ENCODE measurements around the gene CDKAL1. TPM values are rescaled to one million over a fixed set of nuclear protein-coding genes. Genes with fewer than 3 reads are reported as not detected.

Gene CDKAL1
- total and polyA plus RNA-seq, 2 of the 13 experiments (the other 11 are each of a cell fraction or from before 2014, with no cell fraction given) = 9.5 to 27.7 TPM

DNA sequence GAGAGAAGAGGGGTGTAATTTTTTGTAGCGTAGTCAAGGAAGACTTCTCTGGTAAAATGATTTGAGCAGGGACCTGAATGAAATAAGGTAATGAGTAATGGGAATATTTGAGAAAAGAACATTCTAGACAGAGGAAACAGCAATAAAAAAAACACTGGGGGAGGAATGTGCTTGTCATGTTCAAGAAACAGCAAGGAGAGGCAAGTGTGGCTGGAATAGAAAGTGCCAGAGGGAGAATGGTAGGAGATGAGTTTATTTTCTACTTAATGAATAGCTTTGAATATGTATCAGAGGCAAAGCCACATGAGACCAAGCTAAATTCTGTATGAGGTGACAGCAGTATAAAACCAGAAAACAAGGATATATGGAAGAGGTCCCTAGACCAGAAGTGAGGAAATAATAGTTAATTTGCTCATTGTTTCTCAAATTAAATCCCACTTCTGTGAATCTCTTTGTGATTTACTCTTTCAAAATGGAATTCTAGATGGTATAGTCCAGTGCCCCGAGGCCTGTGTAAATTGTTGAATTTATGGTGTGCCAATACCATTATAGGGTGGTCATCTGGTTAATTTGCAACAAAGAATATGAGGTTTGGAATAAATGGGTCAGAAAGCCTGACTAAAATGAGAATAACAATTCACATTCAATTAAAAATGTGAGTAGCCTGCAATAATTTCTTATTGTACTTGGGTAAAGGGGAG is 170.2 kb downstream of the CDKAL1 start (continued):
- TF ChIP-seq, protein P1, sequence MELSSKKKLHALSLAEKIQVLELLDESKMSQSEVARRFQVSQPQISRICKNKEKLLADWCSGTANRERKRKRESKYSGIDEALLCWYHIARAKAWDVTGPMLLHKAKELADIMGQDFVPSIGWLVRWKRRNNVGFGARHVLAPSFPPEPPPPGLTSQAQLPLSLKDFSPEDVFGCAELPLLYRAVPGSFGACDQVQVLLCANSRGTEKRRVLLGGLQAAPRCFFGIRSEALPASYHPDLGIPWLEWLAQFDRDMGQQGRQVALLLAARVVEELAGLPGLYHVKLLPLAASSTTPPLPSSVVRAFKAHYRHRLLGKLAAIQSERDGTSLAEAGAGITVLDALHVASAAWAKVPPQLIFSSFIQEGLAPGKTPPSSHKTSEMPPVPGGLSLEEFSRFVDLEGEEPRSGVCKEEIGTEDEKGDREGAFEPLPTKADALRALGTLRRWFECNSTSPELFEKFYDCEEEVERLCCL (CRISPR knock-in tag; IDR thresholded peaks at IDR 0.05; ENCODE audit: borderline replicate concordance) = no peak
- TF ChIP-seq, protein P2, sequence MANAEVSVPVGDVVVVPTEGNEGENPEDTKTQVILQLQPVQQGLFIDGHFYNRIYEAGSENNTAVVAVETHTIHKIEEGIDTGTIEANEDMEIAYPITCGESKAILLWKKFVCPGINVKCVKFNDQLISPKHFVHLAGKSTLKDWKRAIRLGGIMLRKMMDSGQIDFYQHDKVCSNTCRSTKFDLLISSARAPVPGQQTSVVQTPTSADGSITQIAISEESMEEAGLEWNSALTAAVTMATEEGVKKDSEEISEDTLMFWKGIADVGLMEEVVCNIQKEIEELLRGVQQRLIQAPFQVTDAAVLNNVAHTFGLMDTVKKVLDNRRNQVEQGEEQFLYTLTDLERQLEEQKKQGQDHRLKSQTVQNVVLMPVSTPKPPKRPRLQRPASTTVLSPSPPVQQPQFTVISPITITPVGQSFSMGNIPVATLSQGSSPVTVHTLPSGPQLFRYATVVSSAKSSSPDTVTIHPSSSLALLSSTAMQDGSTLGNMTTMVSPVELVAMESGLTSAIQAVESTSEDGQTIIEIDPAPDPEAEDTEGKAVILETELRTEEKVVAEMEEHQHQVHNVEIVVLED (CRISPR knock-in tag; IDR thresholded peaks at IDR 0.05; ENCODE audit: borderline replicate concordance) = no peak

DNA sequence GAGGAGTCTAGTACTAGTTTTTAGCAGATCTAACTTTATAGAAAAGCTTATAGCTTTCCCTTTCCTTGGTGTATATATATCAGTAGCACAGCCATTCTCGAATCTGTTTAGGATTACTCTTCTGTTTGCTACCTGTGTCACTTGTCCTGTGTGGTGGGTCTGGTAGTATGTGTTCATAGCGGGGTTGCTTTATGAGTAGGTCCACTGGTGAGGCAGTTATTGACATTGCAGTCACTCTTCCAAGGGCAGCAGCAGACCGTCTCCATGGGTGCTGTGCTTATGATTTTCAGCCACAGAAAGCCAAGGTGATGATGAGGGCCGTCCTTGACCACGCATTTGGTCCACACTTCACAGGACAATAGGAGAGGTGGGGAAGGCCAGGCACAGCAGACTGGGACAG is 171.5 kb downstream of the CDKAL1 start:
- Histone ChIP-seq H3K9ac (ENCODE audit: insufficient read depth, low read depth, low read length) (no peak overlapping the region), H3K79me2 (ENCODE audit: insufficient read depth, low read length) (no peaks in the 10 kb centered on the region), H3K36me3 (replicated peaks in 1 of 2; ENCODE audit: control insufficient read depth in 1 of 2, insufficient read depth in 2 of 2, low read length in 2 of 2) (no peaks in the 10 kb centered on the region), H2AFZ (ENCODE audit: low read length) (no peak overlapping the region), H3K9me3 (ENCODE audit: low read length) (no peaks in the 10 kb centered on the region), H3K4me1 (ENCODE audit: insufficient read depth, low read length) (peaks cover 30% of the 10 kb centered on the region), H3K4me3 (replicated peaks in 1 of 3; ENCODE audit: insufficient read depth in 1 of 3, low read depth in 2 of 3, low read length in 3 of 3) (no peak overlapping the region), H3K27ac (ENCODE audit: extremely low read length, insufficient read depth, low read length) (no peak overlapping the region), H3K4me2 (ENCODE audit: low read depth, low read length) (no peak overlapping the region), H3K27me3 (ENCODE audit: control insufficient read depth in 1 of 2, insufficient read depth in 2 of 2, low read length in 2 of 2) (no peaks in the 10 kb centered on the region), H4K20me1 (ENCODE audit: insufficient read depth, low read length) (no peaks in the 10 kb centered on the region)
- ATAC-seq (peak; percentile 78), FAIRE-seq (no peak), DNase-seq (ENCODE audit: low spot score) (peak; percentile 37)
- POLR2A ChIA-PET = no interaction called here
- CTCF ChIA-PET (ENCODE audit: low intra/inter-chr PET ratio, low total read pairs) = no interaction called here
- intact Hi-C loops (cut with micrococcal nuclease; ENCODE audit: unreplicated experiment) = no loop called here
- in situ Hi-C loops (cut with HindIII; ENCODE audit: extremely low pct_ligation_motif_present, low pct_unique_long_range_greater_than_20kb) = no loop called here
- BruUV-seq (replicated peaks) = no TSS peak
- WGBS (ENCODE audit: low lambda C conversion rate) = 98% methylated on average over 5 of the region's 5 CpGs
- TF ChIP-seq ZFP82 (CRISPR knock-in tag; IDR thresholded peaks at IDR 0.05; ENCODE audit: borderline replicate concordance) = no peak
- TF ChIP-seq ZNF317 (CRISPR knock-in tag; IDR thresholded peaks at IDR 0.05) = no peak
- no peak for TF ChIP-seq ZNF383 (CRISPR knock-in tag; IDR thresholded peaks at IDR 0.05; ENCODE audit: borderline replicate concordance)
- no peak for TF ChIP-seq ZFP1 (CRISPR knock-in tag; IDR thresholded peaks at IDR 0.05)
- no peak for TF ChIP-seq SETDB1 (CRISPR knock-in tag; IDR thresholded peaks at IDR 0.05; ENCODE audit: borderline replicate concordance)
- no peak for TF ChIP-seq USF2 (IDR thresholded peaks at IDR 0.05; ENCODE audit: low read depth, low read length)
- no peak for TF ChIP-seq USF2 (CRISPR knock-in tag; IDR thresholded peaks at IDR 0.05; ENCODE audit: borderline replicate concordance)
- TF ChIP-seq, protein P3, sequence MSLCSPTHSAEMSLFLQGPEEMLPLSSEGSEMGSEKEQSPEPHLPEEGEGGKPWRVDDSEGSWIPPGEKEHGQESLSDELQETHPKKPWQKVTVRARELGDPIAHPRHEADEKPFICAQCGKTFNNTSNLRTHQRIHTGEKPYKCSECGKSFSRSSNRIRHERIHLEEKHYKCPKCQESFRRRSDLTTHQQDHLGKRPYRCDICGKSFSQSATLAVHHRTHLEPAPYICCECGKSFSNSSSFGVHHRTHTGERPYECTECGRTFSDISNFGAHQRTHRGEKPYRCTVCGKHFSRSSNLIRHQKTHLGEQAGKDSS (CRISPR knock-in tag; IDR thresholded peaks at IDR 0.05; ENCODE audit: borderline replicate concordance, low read depth) = no peak
- TF ChIP-seq, protein P4, sequence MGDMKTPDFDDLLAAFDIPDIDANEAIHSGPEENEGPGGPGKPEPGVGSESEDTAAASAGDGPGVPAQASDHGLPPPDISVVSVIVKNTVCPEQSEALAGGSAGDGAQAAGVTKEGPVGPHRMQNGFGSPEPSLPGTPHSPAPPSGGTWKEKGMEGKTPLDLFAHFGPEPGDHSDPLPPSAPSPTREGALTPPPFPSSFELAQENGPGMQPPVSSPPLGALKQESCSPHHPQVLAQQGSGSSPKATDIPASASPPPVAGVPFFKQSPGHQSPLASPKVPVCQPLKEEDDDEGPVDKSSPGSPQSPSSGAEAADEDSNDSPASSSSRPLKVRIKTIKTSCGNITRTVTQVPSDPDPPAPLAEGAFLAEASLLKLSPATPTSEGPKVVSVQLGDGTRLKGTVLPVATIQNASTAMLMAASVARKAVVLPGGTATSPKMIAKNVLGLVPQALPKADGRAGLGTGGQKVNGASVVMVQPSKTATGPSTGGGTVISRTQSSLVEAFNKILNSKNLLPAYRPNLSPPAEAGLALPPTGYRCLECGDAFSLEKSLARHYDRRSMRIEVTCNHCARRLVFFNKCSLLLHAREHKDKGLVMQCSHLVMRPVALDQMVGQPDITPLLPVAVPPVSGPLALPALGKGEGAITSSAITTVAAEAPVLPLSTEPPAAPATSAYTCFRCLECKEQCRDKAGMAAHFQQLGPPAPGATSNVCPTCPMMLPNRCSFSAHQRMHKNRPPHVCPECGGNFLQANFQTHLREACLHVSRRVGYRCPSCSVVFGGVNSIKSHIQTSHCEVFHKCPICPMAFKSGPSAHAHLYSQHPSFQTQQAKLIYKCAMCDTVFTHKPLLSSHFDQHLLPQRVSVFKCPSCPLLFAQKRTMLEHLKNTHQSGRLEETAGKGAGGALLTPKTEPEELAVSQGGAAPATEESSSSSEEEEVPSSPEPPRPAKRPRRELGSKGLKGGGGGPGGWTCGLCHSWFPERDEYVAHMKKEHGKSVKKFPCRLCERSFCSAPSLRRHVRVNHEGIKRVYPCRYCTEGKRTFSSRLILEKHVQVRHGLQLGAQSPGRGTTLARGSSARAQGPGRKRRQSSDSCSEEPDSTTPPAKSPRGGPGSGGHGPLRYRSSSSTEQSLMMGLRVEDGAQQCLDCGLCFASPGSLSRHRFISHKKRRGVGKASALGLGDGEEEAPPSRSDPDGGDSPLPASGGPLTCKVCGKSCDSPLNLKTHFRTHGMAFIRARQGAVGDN (CRISPR knock-in tag; IDR thresholded peaks at IDR 0.05) = no peak
